H1 (cell line): ENCODE data around the gene LGI4. TPM values are rescaled to one million over a fixed set of nuclear protein-coding genes. Genes with fewer than 3 reads are reported as not detected.

Source experiments
- CTCF ChIA-PET: fragments of 300-600 bp; sonication (Branson Sonifier 250); formaldehyde crosslinking; loops from one replicate; lab custom pipeline; 2021; ENCODE audit not compliant: partially characterized antibody; lab: Charles Lee
- POLR2A ChIA-PET: fragments of 300-600 bp; sonication (Branson Sonifier 250); formaldehyde crosslinking; loops from one replicate; lab custom pipeline; 2021; ENCODE audit warnings: inconsistent platforms; ENCODE audit not compliant: partially characterized antibody; lab: Charles Lee
- DNase-seq, 2 experiments: peaks; one replicate each; pipeline versions ENCODE4 v3.0.0 to v3.0.0-alpha.2; 2010 to 2022; ENCODE audit warnings: low spot score in 2 of 2, low read depth in 1 of 2, mixed read lengths in 1 of 2
- FAIRE-seq: peaks from 2 replicates; lab custom pipeline; 2011; peaks lifted over from hg19 to GRCh38; lab: Jason Lieb, UNC
- H2AFZ ChIP-seq: 2 replicates; pipeline ENCODE4 v1.8.1; 2012; ENCODE audit warnings: low read length, inconsistent platforms
- H2AK5ac ChIP-seq: 2 replicates; pipeline ENCODE4 v1.6.1; 2013; ENCODE audit warnings: low read depth, low read length
- H2BK120ac ChIP-seq: replicated peaks from 2 replicates; pipeline ENCODE3; 2013; ENCODE audit warnings: low read depth, low read length, inconsistent platforms
- H2BK12ac ChIP-seq: 2 replicates; pipeline ENCODE4 v1.6.1; 2013; ENCODE audit warnings: low read depth, low read length
- H2BK15ac ChIP-seq: 2 replicates; pipeline ENCODE4 v1.6.1; 2013; ENCODE audit warnings: low read length
- H2BK20ac ChIP-seq: 2 replicates; pipeline ENCODE4 v1.6.1; 2013; ENCODE audit warnings: low read length
- H2BK5ac ChIP-seq: 2 replicates; pipeline ENCODE4 v1.6.1; 2013; ENCODE audit warnings: low read depth, low read length
- H3K14ac ChIP-seq: 2 replicates; pipeline ENCODE4 v1.6.1; 2013; ENCODE audit warnings: inconsistent platforms; ENCODE audit not compliant: insufficient read length
- H3K18ac ChIP-seq: 2 replicates; pipeline ENCODE4 v1.6.1; 2013; ENCODE audit warnings: low read length; ENCODE audit errors: extremely low read depth
- H3K23ac ChIP-seq: 2 replicates; pipeline ENCODE4 v1.6.1; 2013; ENCODE audit warnings: inconsistent platforms; ENCODE audit not compliant: insufficient read length
- H3K23me2 ChIP-seq: 2 replicates; pipeline ENCODE4 v1.6.1; 2013; ENCODE audit warnings: low read depth, low read length
- H3K27ac ChIP-seq: 2 replicates; pipeline ENCODE4 v1.6.1; 2011; ENCODE audit warnings: low read depth, low read length, inconsistent platforms
- H3K27me3 ChIP-seq, 4 experiments: replicated peaks in 1 of 4; 1 replicate in 1 of 4; 2 replicates in 3 of 4; pipeline versions ENCODE4 v1.6.1 to v1.8.1; 2011 to 2013; ENCODE audit warnings: low read length in 3 of 4, mild to moderate bottlenecking in 3 of 4, inconsistent platforms in 2 of 4, mixed read lengths in 2 of 4, moderate library complexity in 1 of 4; ENCODE audit not compliant: control insufficient read depth in 3 of 4, insufficient read depth in 3 of 4; ENCODE audit errors: extremely low read depth in 1 of 4
- H3K36me3 ChIP-seq, 4 experiments: 2 replicates each; pipeline versions ENCODE4 v1.6.1 to v1.8.1; 2011 to 2013; ENCODE audit warnings: mild to moderate bottlenecking in 4 of 4, low read length in 3 of 4, moderate library complexity in 2 of 4, control low read depth in 1 of 4, inconsistent platforms in 1 of 4; ENCODE audit not compliant: insufficient read depth in 4 of 4, control insufficient read depth in 2 of 4
- H3K4ac ChIP-seq: replicated peaks from 2 replicates; pipeline ENCODE3; 2013; ENCODE audit warnings: low read length, low read depth, mixed read lengths, inconsistent platforms; ENCODE audit not compliant: insufficient read length
- H3K4me1 ChIP-seq, 4 experiments: replicated peaks in 1 of 4; 1 replicate in 1 of 4; 2 replicates in 3 of 4; pipeline versions ENCODE4 v1.6.1 to v1.8.1; 2011 to 2013; ENCODE audit warnings: low read length in 3 of 4, inconsistent platforms in 2 of 4, mixed read lengths in 1 of 4; ENCODE audit not compliant: insufficient read depth in 4 of 4, control insufficient read depth in 3 of 4
- H3K4me2 ChIP-seq, 2 experiments: 2 replicates each; pipeline versions ENCODE4 v1.6.1 to v1.8.1; 2011 to 2013; ENCODE audit warnings: low read depth in 2 of 2, low read length in 2 of 2, control low read depth in 1 of 2, inconsistent platforms in 1 of 2, mild to moderate bottlenecking in 1 of 2; ENCODE audit not compliant: insufficient read depth in 1 of 2
- H3K4me3 ChIP-seq, 4 experiments: fragments of 200-600, 300-600 bp in 1 of 4; sonication (generic), shearing (Covaris generic), sonication (Bioruptor Twin) in 1 of 4; 2 replicates each; pipeline versions ENCODE4 v1.5.1 to v1.8.1; 2011 to 2016; ENCODE audit warnings: low read length in 4 of 4, low read depth in 3 of 4, control low read depth in 2 of 4, inconsistent platforms in 2 of 4, mild to moderate bottlenecking in 2 of 4, mixed read lengths in 1 of 4, moderate library complexity in 1 of 4; ENCODE audit not compliant: insufficient read depth in 2 of 4; ENCODE audit errors: extremely low read depth in 1 of 4
- H3K56ac ChIP-seq: replicated peaks from 2 replicates; pipeline ENCODE3; 2013; ENCODE audit warnings: low read depth, mild to moderate bottlenecking, mixed read lengths, low read length, inconsistent platforms; ENCODE audit not compliant: insufficient read length
- H3K79me1 ChIP-seq: 2 replicates; pipeline ENCODE4 v1.6.1; 2013; ENCODE audit warnings: low read depth, low read length, control low read depth
- H3K79me2 ChIP-seq, 2 experiments: 2 replicates each; pipeline versions ENCODE4 v1.6.1 to v1.8.1; 2012 to 2013; ENCODE audit warnings: low read length in 2 of 2, mild to moderate bottlenecking in 2 of 2, inconsistent platforms in 1 of 2; ENCODE audit not compliant: insufficient read depth in 2 of 2, control insufficient read depth in 1 of 2
- H3K9ac ChIP-seq, 4 experiments: replicated peaks in 1 of 4; 1 replicate in 1 of 4; 2 replicates in 3 of 4; pipeline versions ENCODE4 v1.6.1 to v1.8.1; 2011 to 2013; ENCODE audit warnings: low read depth in 3 of 4, low read length in 3 of 4, control low read depth in 2 of 4, mild to moderate bottlenecking in 2 of 4, moderate library complexity in 2 of 4, inconsistent platforms in 1 of 4; ENCODE audit errors: extremely low read depth in 1 of 4
- H3K9me3 ChIP-seq, 2 experiments: 2 replicates each; pipeline versions ENCODE4 v1.6.1 to v1.8.1; 2012 to 2013; ENCODE audit warnings: mild to moderate bottlenecking in 2 of 2, moderate library complexity in 2 of 2, control low read depth in 1 of 2, inconsistent platforms in 1 of 2, low read depth in 1 of 2, low read length in 1 of 2, mixed read lengths in 1 of 2; ENCODE audit not compliant: insufficient read depth in 2 of 2
- H4K20me1 ChIP-seq, 2 experiments: replicated peaks in 1 of 2; 2 replicates each; pipeline versions ENCODE3 to v1.8.1; 2011 to 2013; ENCODE audit warnings: inconsistent platforms in 2 of 2, low read length in 2 of 2, mild to moderate bottlenecking in 1 of 2; ENCODE audit not compliant: insufficient read depth in 2 of 2, control insufficient read depth in 1 of 2
- H4K5ac ChIP-seq: 2 replicates; pipeline ENCODE4 v1.6.1; 2013; ENCODE audit warnings: low read length, low read depth, mixed read lengths, inconsistent platforms; ENCODE audit not compliant: insufficient read length
- H4K8ac ChIP-seq: 2 replicates; pipeline ENCODE4 v1.8.0; 2013; ENCODE audit warnings: mild to moderate bottlenecking, moderate library complexity, low read length, inconsistent platforms; ENCODE audit not compliant: insufficient read depth; ENCODE audit errors: extremely low read depth
- H4K91ac ChIP-seq: replicated peaks from 2 replicates; pipeline ENCODE3; 2013; ENCODE audit warnings: low read length, mixed read lengths, inconsistent platforms; ENCODE audit not compliant: insufficient read length
- CHD1 ChIP-seq: IDR thresholded peaks from 2 replicates; pipeline ENCODE4 v1.6.1; 2012; ENCODE audit warnings: low read depth, low read length, improper control_type of control experiment
- EP300 ChIP-seq, 2 experiments: IDR thresholded peaks; 1 replicate in 1 of 2; 2 replicates in 1 of 2; pipeline ENCODE4 v1.6.1; 2011 to 2012; ENCODE audit warnings: low read depth in 2 of 2, low read length in 2 of 2, mild to moderate bottlenecking in 2 of 2, borderline replicate concordance in 1 of 2, inconsistent platforms in 1 of 2, moderate library complexity in 1 of 2
- NRF1 ChIP-seq: IDR thresholded peaks from 2 replicates; pipeline ENCODE4 v1.6.1; 2011; ENCODE audit warnings: mild to moderate bottlenecking, low read depth, low read length, improper control_type of control experiment
- SIX5 ChIP-seq: IDR thresholded peaks from 2 replicates; pipeline ENCODE4 v1.6.1; 2011; ENCODE audit warnings: mild to moderate bottlenecking, low read depth, low read length
- WGBS, 2 experiments: shearing (Covaris generic) in 1 of 2; methylation state at CpG; one replicate each; pipeline versions ENCODE4 v1.1.6 to v1.1.7; 2013 to 2015; ENCODE audit warnings: low lambda C conversion rate in 2 of 2, mixed read lengths in 2 of 2, inconsistent platforms in 1 of 2, low coverage in 1 of 2, missing lambda C conversion rate in 1 of 2; ENCODE audit not compliant: insufficient replicate concordance in 2 of 2, insufficient coverage in 1 of 2, insufficient read length in 1 of 2; ENCODE audit errors: extremely low coverage in 1 of 2, missing lambda C conversion rate in 1 of 2; 5-methylcytosine and 5-hydroxymethylcytosine counted together
- long read RNA-seq, 2 experiments: library from RNA in 1 of 2; library from capped mRNA in 1 of 2; stranded (forward); transcript quantifications; one replicate each; pipeline ENCODE4 v2.0.0, GENCODE V29; 2021; ENCODE audit warnings: inconsistent platforms in 1 of 2
- polyA minus RNA-seq, 3 experiments: library from RNA; depleted of rRNA, polyadenylated mRNA; stranded (reverse); fragments of >200 nt; gene quantifications; 1 replicate in 2 of 3; 2 replicates in 1 of 3; pipeline ENCODE4 v1.2.3, GENCODE V29; 2011
- polyA plus RNA-seq, 7 experiments: library from polyadenylated mRNA; depleted of rRNA in 3 of 7; stranded (reverse) in 5 of 7; unstranded in 2 of 7; fragments of >200 nt in 5 of 7; fragments of 200-250 nt in 2 of 7; gene quantifications; 1 replicate in 5 of 7; 2 replicates in 1 of 7; 4 replicates in 1 of 7; pipeline versions ENCODE4 v1.2.1 to v1.2.3, GENCODE V29; 2011 to 2013; ENCODE audit warnings: missing spikeins in 2 of 7, mixed read lengths in 2 of 7
- total RNA-seq: library from RNA; stranded (reverse); fragmentation: NEBNext Ultra II Directional; extraction: Animal tissue kit (Norgen Biotek cat#: 25700); gene quantifications from 2 replicates; pipeline ENCODE4 v1.2.1, GENCODE V29; 2021
- TF ChIP-seq, protein P1 (sequence below): IDR thresholded peaks from 2 replicates; pipeline ENCODE4 v1.6.1; 2012; ENCODE audit warnings: inconsistent platforms
- TF ChIP-seq, protein P2 (sequence below), 3 experiments: IDR thresholded peaks; 1 replicate in 2 of 3; 2 replicates in 1 of 3; pipeline versions ENCODE4 v1.5.1 to v1.6.1; 2011; ENCODE audit warnings: low read length in 3 of 3, mild to moderate bottlenecking in 3 of 3, inconsistent platforms in 2 of 3, low read depth in 1 of 3, moderate library complexity in 1 of 3; ENCODE audit not compliant: insufficient read depth in 1 of 3; ENCODE audit errors: control extremely low read depth in 1 of 3

Gene LGI4
- 2.0 and 2.9 TPM in 2 replicates for total RNA-seq
- polyA plus RNA-seq (2011; rRNA removed) = 8.2 and 9.4 TPM in 2 replicates
- 9.4 TPM for polyA plus RNA-seq (2011; cell fraction: cytosol; rRNA removed)
- polyA plus RNA-seq (2011; cell fraction: nucleus; rRNA removed) = 32.9 TPM
- polyA plus RNA-seq (2012, experiment 1 of 2) = 5.6 to 9.8 TPM (median 8.1 TPM) in 4 replicates
- polyA plus RNA-seq (2012, experiment 2 of 2) = 2.6 TPM
- 2.1 TPM for polyA plus RNA-seq (2013, experiment 1 of 2)
- 2.1 TPM for polyA plus RNA-seq (2013, experiment 2 of 2)
- polyA minus RNA-seq (2011; rRNA and poly(A)+ RNA removed) = 0.88 and 2.1 TPM in 2 replicates
- polyA minus RNA-seq (2011; cell fraction: cytosol; rRNA and poly(A)+ RNA removed) = 0.66 TPM
- polyA minus RNA-seq (2011; cell fraction: nucleus; rRNA and poly(A)+ RNA removed) = 4.2 TPM
- long read RNA-seq, experiment 1 = 0 reads
- long read RNA-seq, experiment 2 = 0 reads

DNA sequence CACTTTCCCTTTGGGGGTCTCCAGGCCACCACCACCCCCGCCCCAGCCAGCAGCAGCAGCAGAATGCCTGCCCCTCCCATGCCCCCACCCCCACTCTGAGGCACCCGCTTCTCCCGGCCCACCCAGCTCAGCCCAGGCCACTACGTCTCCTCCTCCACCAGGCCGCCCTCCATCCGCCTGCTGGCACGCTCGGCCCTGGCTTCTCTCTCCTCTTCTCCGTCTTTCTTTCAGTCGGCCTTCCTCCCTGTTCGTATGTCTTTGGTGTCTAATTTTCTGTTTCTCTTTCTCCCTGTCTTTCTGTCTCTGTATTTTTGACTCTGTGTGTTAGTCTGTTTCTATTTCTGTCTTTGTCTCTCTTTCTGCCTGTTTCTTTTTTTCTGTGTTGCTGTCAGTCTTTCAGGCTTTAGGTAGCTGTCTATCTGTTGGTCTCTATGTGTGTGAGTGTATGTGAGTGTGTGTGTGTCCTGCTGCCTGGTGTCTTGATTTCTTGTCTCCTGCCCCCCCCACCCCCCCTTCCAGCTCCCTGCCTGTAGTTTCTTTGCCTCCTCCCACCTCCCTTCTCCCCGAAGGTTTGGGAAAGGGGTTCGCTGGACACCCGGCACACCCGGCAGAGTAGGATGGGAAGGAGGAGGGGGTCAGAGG, at the start of gene LGI4:
Gene LGI4, minus strand, starts transcription at position 459 of the 642 bp plus-strand sequence. Its CDS starts 379 bp downstream, at position 80.
- no peak within 1 kb of the TSS for H3K9ac ChIP-seq
- no peak within 1 kb of the TSS for H3K27ac ChIP-seq
- CTCF ChIA-PET = interaction anchor here (0.7 to 10.2 kb wide), 33 partner anchors 8 to 155 kb away, joined by 3 to 154 read pairs (median 5); partner anchors contain the start of genes FXYD3 and HPN
- TF ChIP-seq SIX5 (no peak), CHD1 (no peak), EP300 (IDR thresholded peaks at IDR 0.05; ENCODE audit: borderline replicate concordance in 1 of 2, low read depth in 2 of 2, low read length in 2 of 2) (no peak), NRF1 (no peak)
- TF ChIP-seq, protein P1, sequence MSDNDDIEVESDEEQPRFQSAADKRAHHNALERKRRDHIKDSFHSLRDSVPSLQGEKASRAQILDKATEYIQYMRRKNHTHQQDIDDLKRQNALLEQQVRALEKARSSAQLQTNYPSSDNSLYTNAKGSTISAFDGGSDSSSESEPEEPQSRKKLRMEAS = no peak
- TF ChIP-seq, protein P2, sequence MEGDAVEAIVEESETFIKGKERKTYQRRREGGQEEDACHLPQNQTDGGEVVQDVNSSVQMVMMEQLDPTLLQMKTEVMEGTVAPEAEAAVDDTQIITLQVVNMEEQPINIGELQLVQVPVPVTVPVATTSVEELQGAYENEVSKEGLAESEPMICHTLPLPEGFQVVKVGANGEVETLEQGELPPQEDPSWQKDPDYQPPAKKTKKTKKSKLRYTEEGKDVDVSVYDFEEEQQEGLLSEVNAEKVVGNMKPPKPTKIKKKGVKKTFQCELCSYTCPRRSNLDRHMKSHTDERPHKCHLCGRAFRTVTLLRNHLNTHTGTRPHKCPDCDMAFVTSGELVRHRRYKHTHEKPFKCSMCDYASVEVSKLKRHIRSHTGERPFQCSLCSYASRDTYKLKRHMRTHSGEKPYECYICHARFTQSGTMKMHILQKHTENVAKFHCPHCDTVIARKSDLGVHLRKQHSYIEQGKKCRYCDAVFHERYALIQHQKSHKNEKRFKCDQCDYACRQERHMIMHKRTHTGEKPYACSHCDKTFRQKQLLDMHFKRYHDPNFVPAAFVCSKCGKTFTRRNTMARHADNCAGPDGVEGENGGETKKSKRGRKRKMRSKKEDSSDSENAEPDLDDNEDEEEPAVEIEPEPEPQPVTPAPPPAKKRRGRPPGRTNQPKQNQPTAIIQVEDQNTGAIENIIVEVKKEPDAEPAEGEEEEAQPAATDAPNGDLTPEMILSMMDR (IDR thresholded peaks at IDR 0.05; ENCODE audit: control extremely low read depth in 1 of 3, insufficient read depth in 1 of 3, low read depth in 1 of 3, low read length in 3 of 3) = no peak

More for the DNA sequence above, at the start of gene LGI4:
- no peaks in the 10 kb centered on the region for H3K79me2 ChIP-seq
- H3K4me2 ChIP-seq = peak within 1 kb of the TSS in 1 of 2 experiments; percentile 34; a peak in 3 of 4 replicates
- POLR2A ChIA-PET = interaction anchor here (0.7 to 2.8 kb wide), 14 partner anchors 7 to 165 kb away, joined by 3 to 9 read pairs (median 4); partner anchors contain the start of gene FXYD5
- H3K4ac ChIP-seq = no peak within 1 kb of the TSS
- 74% methylated on average over 14 of the region's 15 CpGs; no CpG with 5 or more reads in 1 of the 2 experiments for whole genome bisulfite sequencing, 2 experiments
- 0 out of 2 replicates have a peak within 1 kb of the TSS, but pooled peaks have one; percentile 25 for H2BK15ac ChIP-seq
- DNase-seq = no peak
- peak within 1 kb of the TSS; percentile 51; the same call in 1 of the 2 replicates for H3K18ac ChIP-seq
- H4K20me1 ChIP-seq = no peaks in the 10 kb centered on the region
- no peak within 1 kb of the TSS for H2BK120ac ChIP-seq
- H3K79me1 ChIP-seq = no peaks in the 10 kb centered on the region
- no peak within 1 kb of the TSS for H4K91ac ChIP-seq
- peaks cover 3 to 17% (median 12%) of the 10 kb centered on the region in 4 experiments; a peak in 6 of 7 replicates for H3K4me1 ChIP-seq
- peak within 1 kb of the TSS; percentile 44 for H2BK5ac ChIP-seq
- FAIRE-seq = no peak
- H3K23ac ChIP-seq = no peak within 1 kb of the TSS
- H2BK12ac ChIP-seq = 0 out of 2 replicates have a peak within 1 kb of the TSS, but pooled peaks have one; percentile 3
- peaks cover 4% of the 10 kb centered on the region for H3K23me2 ChIP-seq
- no peaks in the 10 kb centered on the region for H3K9me3 ChIP-seq
- peak within 1 kb of the TSS; percentile 17 for H4K5ac ChIP-seq
- no peak within 1 kb of the TSS for H2BK20ac ChIP-seq
- peak within 1 kb of the TSS in 1 of 4 experiments; percentile 44; a peak in 2 of 8 replicates for H3K4me3 ChIP-seq
- no peak within 1 kb of the TSS for H3K56ac ChIP-seq
- H2AFZ ChIP-seq = no peak within 1 kb of the TSS
- peaks cover 0 to 3% (median 0%) of the 10 kb centered on the region in 4 experiments; a peak in 1 of 7 replicates for H3K27me3 ChIP-seq
- H4K8ac ChIP-seq = peak within 1 kb of the TSS; percentile 37; the same call in 1 of the 2 replicates
- H3K14ac ChIP-seq = no peak within 1 kb of the TSS
- no peaks in the 10 kb centered on the region for H3K36me3 ChIP-seq
- no peak within 1 kb of the TSS for H2AK5ac ChIP-seq
